G401 (cell line): Measurements from ENCODE around the gene PSMD13. TPM values are rescaled to one million over a fixed set of nuclear protein-coding genes. Genes with fewer than 3 reads are reported as not detected.

ENCODE experiments used
- total RNA-seq: library from RNA; depleted of rRNA; stranded (reverse); fragments of >200 nt; shearing (Covaris generic); gene quantifications from 2 replicates; pipeline ENCODE4 v1.2.3, GENCODE V29; 2014; rRNA removed

Gene PSMD13
- total RNA-seq, 1 experiment from 2014 or later, result 208 TPM

Other genes starting within 250 kb of the PSMD13 start
- not detected in 2 replicates for gene SCGB1C1, start 43.9 kb upstream of the PSMD13 start, total RNA-seq
- 18.3 and 29.3 TPM in 2 replicates for gene BET1L, start 29.6 kb upstream of the PSMD13 start, total RNA-seq
- gene RIC8A, start 29.3 kb upstream of the PSMD13 start, total RNA-seq, result 98.9 and 101 TPM in 2 replicates
- gene SIRT3, start 634 bp upstream of the PSMD13 start, total RNA-seq, result 19.3 and 22.5 TPM in 2 replicates
- gene NLRP6, start 41.4 kb downstream of the PSMD13 start, total RNA-seq, result not detected in 2 replicates
- gene PGGHG, start 52.1 kb downstream of the PSMD13 start, total RNA-seq, result 18.8 and 20.4 TPM in 2 replicates
- not detected in 2 replicates for gene IFITM5, start 62.5 kb downstream of the PSMD13 start, total RNA-seq
- 7.8 and 31.3 TPM in 2 replicates for gene IFITM2, start 70.8 kb downstream of the PSMD13 start, total RNA-seq
- 76.4 and 108 TPM in 2 replicates for gene IFITM1, start 77.1 kb downstream of the PSMD13 start, total RNA-seq
- gene IFITM3, start 83.9 kb downstream of the PSMD13 start, total RNA-seq, result 36.2 and 45.8 TPM in 2 replicates
- gene B4GALNT4, start 132.5 kb downstream of the PSMD13 start, total RNA-seq, result 27.4 and 32.1 TPM in 2 replicates
- 1.1 and 7.9 TPM in 2 replicates for gene PKP3, start 157.2 kb downstream of the PSMD13 start, total RNA-seq
- gene SIGIRR, start 178.0 kb downstream of the PSMD13 start, total RNA-seq, result 20.6 and 31.9 TPM in 2 replicates
- gene ANO9, start 205.0 kb downstream of the PSMD13 start, total RNA-seq, result 0.31 and 0.98 TPM in 2 replicates
- 78.1 and 84.1 TPM in 2 replicates for gene PTDSS2, start 213.3 kb downstream of the PSMD13 start, total RNA-seq